Trophoblast cell (in vitro differentiated cells and primary cell): ENCODE measurements around the gene NXN.
"Not testable (repeated sequence)": the region's sequence is repeated elsewhere in the genome, so short reads cannot be mapped to it uniquely, and the experiment has no call there.

Source experiments
- DNase-seq, 2 donors: peaks; one replicate each; pipeline ENCODE4 v3.0.0-alpha.2; 2016
- H2AFZ ChIP-seq: 2 replicates; pipeline ENCODE4 v1.6.1; 2013; ENCODE audit warnings: low read length, moderate library complexity, mild to moderate bottlenecking; ENCODE audit not compliant: insufficient read depth, poor library complexity
- H2AK5ac ChIP-seq: 2 replicates; pipeline ENCODE4 v1.6.1; 2013; ENCODE audit warnings: mild to moderate bottlenecking, low read length
- H2BK120ac ChIP-seq: 2 replicates; pipeline ENCODE4 v1.6.1; 2013; ENCODE audit warnings: low read length, mild to moderate bottlenecking, moderate library complexity; ENCODE audit not compliant: insufficient read depth, poor library complexity
- H2BK12ac ChIP-seq: 2 replicates; pipeline ENCODE4 v1.6.1; 2013; ENCODE audit warnings: mild to moderate bottlenecking, low read length, moderate library complexity
- H2BK5ac ChIP-seq: 2 replicates; pipeline ENCODE4 v1.6.1; 2013; ENCODE audit warnings: low read length, low read depth, moderate library complexity, mild to moderate bottlenecking; ENCODE audit not compliant: poor library complexity
- H3K14ac ChIP-seq: 2 replicates; pipeline ENCODE4 v1.6.1; 2013; ENCODE audit warnings: mild to moderate bottlenecking, low read length
- H3K18ac ChIP-seq: 2 replicates; pipeline ENCODE4 v1.6.1; 2013; ENCODE audit warnings: mild to moderate bottlenecking, low read length
- H3K23ac ChIP-seq: 2 replicates; pipeline ENCODE4 v1.6.1; 2013; ENCODE audit warnings: low read length
- H3K27ac ChIP-seq: 2 replicates; pipeline ENCODE4 v1.5.1; 2013; ENCODE audit warnings: low read depth, mild to moderate bottlenecking, inconsistent platforms, low read length, moderate library complexity
- H3K27me3 ChIP-seq: 2 replicates; pipeline ENCODE4 v1.6.1; 2013; ENCODE audit warnings: inconsistent platforms, mild to moderate bottlenecking, low read length, moderate library complexity; ENCODE audit not compliant: insufficient read depth
- H3K36me3 ChIP-seq, 2 experiments: 1 replicate in 1 of 2; 2 replicates in 1 of 2; pipeline ENCODE4 v1.6.1; 2013; ENCODE audit warnings: low read length in 2 of 2, mild to moderate bottlenecking in 2 of 2, moderate library complexity in 1 of 2; ENCODE audit not compliant: insufficient read depth in 2 of 2, control insufficient read depth in 1 of 2
- H3K4ac ChIP-seq: 2 replicates; pipeline ENCODE4 v1.6.1; 2013; ENCODE audit warnings: low read depth, mild to moderate bottlenecking, low read length, moderate library complexity
- H3K4me1 ChIP-seq, 2 experiments: 1 replicate in 1 of 2; 2 replicates in 1 of 2; pipeline ENCODE4 v1.6.1; 2013; ENCODE audit warnings: low read length in 2 of 2, mild to moderate bottlenecking in 2 of 2, moderate library complexity in 1 of 2; ENCODE audit not compliant: insufficient read depth in 2 of 2, control insufficient read depth in 1 of 2
- H3K4me2 ChIP-seq: 2 replicates; pipeline ENCODE4 v1.6.1; 2013; ENCODE audit warnings: inconsistent platforms, mild to moderate bottlenecking, low read length, moderate library complexity
- H3K4me3 ChIP-seq: 2 replicates; pipeline ENCODE4 v1.5.1; 2013; ENCODE audit warnings: mild to moderate bottlenecking, low read depth, low read length, inconsistent platforms
- H3K79me1 ChIP-seq: one replicate; pipeline ENCODE4 v1.6.1; 2013; ENCODE audit warnings: low read length
- H3K79me2 ChIP-seq: 2 replicates; pipeline ENCODE4 v1.6.1; 2013; ENCODE audit warnings: low read length, mild to moderate bottlenecking; ENCODE audit not compliant: control insufficient read depth, insufficient read depth, poor library complexity
- H3K9ac ChIP-seq: 2 replicates; pipeline ENCODE4 v1.6.1; 2013; ENCODE audit warnings: mild to moderate bottlenecking, low read length
- H3K9me3 ChIP-seq: 2 replicates; pipeline ENCODE4 v1.6.1; 2013; ENCODE audit warnings: low read depth, mild to moderate bottlenecking, control low read depth, inconsistent platforms, low read length; ENCODE audit not compliant: insufficient read depth
- H4K12ac ChIP-seq: 2 replicates; pipeline ENCODE4 v1.6.1; 2013; ENCODE audit warnings: low read depth, mild to moderate bottlenecking, low read length, moderate library complexity
- H4K8ac ChIP-seq: 2 replicates; pipeline ENCODE4 v1.6.1; 2013; ENCODE audit warnings: low read depth, mild to moderate bottlenecking, low read length, moderate library complexity
- H4K91ac ChIP-seq: one replicate; pipeline ENCODE4 v1.6.1; 2013; ENCODE audit warnings: low read depth, mild to moderate bottlenecking, low read length, moderate library complexity
- WGBS: extraction: QIAGEN DNeasy Blood & Tissue Kit; methylation state at CpG from one replicate; pipeline ENCODE4 v1.1.7; 2013; ENCODE audit warnings: missing lambda C conversion rate; ENCODE audit not compliant: insufficient read length, insufficient coverage; ENCODE audit errors: extremely low coverage; 5-methylcytosine and 5-hydroxymethylcytosine counted together

NXN gene

DNA sequence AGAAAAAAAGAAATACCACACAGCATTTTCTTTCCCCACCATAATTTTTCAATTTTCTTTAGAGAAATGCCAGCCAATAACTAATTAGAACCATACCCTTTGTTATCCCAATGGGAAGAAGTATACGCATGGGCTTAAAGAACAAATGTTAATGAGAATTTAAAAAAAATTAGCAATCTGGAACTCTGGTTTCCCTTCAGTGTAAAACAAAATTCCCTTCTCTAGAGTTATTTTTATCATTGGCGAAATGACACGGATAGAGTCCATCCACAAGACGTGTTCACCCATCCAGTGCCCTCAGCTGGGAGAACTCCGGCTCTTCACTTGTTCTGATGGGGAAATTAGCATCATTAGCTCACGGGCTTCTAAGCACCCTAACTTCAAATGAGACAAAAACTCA is 3.3 kb downstream of the NXN start:
- Histone ChIP-seq H3K4ac (peak overlapping the region; percentile 71), H3K4me2 (no peak overlapping the region), H2BK120ac (no peak overlapping the region), H4K8ac (no peak overlapping the region), H3K27ac (no peak overlapping the region), H3K18ac (no peak overlapping the region), H3K79me2 (peaks cover 34% of the 10 kb centered on the region), H2AK5ac (no peak overlapping the region), H2AFZ (no peak overlapping the region), H3K27me3 (no peaks in the 10 kb centered on the region), H2BK12ac (no peak overlapping the region), H3K9me3 (no peaks in the 10 kb centered on the region), H3K36me3 (peaks cover 0 to 2% of the 10 kb centered on the region in 2 experiments), H2BK5ac (no peak overlapping the region), H3K14ac (no peak overlapping the region), H4K91ac (no peak overlapping the region), H3K23ac (no peak overlapping the region), H3K4me1 (peaks cover 18 to 19% of the 10 kb centered on the region in 2 experiments), H3K79me1 (peaks cover 16% of the 10 kb centered on the region), H3K9ac (no peak overlapping the region), H3K4me3 (no peak overlapping the region), H4K12ac (no peak overlapping the region)
- WGBS: no CpG with 5 or more reads among the region's 6 CpGs
- DNase-seq: no peak

DNA sequence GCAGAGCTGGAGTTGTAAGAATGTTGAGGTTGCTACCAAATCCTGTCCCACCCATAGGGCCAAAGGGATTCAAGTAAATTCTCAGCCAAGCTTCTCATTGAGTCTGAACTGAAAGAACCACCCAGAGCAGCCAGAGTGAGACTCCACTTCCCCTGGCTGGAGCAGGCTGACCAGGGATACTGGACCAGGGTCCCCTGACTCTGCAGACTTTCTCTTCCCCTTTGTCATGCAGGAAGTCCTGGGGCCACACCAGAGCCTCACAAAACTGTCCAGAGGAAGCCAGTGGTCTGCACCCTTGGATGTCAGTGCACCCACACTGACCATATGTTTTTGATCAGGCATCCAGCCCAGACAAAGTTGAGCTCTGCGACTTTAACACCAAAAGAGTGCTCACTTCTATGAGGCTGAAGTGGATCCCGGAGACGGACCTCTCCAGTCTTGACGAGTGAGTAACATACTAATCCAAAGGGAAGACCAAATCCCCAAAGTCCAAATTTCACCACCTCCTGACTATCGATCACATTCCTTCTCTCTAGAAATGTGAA is 4.1 kb downstream of the NXN start:
- peaks cover 34% of the 10 kb centered on the region for H3K79me2 ChIP-seq
- no CpG with 5 or more reads among the region's 5 CpGs for WGBS
- no peak overlapping the region for H3K27ac ChIP-seq

DNA sequence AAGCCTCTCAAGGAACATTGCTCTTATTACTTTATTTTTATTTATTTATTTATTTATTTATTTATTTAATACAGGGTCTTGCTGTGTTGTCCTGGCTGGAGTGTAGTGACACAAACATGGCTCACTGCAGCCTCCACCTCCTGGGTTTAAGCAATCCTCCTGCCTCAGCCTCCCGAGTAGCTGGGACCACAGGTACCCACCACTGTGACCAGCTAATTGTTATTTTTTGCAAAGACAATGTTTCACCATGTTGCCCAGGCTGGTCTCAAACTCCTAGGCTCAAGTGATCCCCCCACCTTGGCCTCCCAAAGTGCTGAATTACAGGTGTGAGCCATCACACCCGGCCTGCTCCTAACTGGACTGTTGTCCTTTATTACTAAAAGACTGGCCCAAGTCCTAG is 4.8 kb downstream of the NXN start:
- H3K4ac ChIP-seq: peak overlapping the region; percentile 97
- peaks cover 31% of the 10 kb centered on the region for H3K79me2 ChIP-seq
- not testable (repeated sequence) for H3K9ac ChIP-seq

More for the DNA sequence above, 4.1 kb downstream of the NXN start:
- Histone ChIP-seq H3K4me3 (no peak overlapping the region), H3K9me3 (no peaks in the 10 kb centered on the region), H3K23ac (no peak overlapping the region), H2AFZ (no peak overlapping the region), H3K18ac (no peak overlapping the region), H3K36me3 (peaks cover under 1 to 2% of the 10 kb centered on the region in 2 experiments), H4K8ac (no peak overlapping the region), H2BK12ac (peak overlapping the region; percentile 2), H3K79me1 (peaks cover 16% of the 10 kb centered on the region), H3K4ac (peak overlapping the region; percentile 97), H3K4me2 (no peak overlapping the region), H4K91ac (no peak overlapping the region), H4K12ac (no peak overlapping the region), H2AK5ac (no peak overlapping the region), H3K9ac (no peak overlapping the region), H3K27me3 (no peaks in the 10 kb centered on the region), H3K4me1 (peaks cover 18% of the 10 kb centered on the region in 2 experiments), H3K14ac (no peak overlapping the region), H2BK120ac (no peak overlapping the region), H2BK5ac (no peak overlapping the region)
- no peak for DNase-seq

DNA sequence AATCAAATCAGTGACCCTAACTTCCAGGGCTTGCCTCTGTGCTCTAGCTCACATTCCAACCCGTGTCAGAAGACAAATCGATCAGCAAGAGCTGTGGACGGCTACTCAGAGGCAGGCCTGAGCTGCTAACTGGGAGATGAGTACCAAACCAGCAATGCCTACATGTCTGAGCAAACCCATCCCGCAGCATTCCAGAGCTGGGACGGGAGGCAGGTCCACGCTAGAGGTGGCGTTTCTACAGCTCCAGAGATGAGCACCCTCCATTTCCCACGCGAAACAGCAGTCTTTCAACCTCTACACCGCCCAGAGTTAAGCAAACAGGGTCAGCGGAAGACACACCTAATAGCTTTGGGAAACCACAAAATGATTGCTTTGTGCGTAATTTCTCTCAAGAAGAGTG is 6.5 kb downstream of the NXN start:
- Histone ChIP-seq H3K9ac (no peak overlapping the region), H3K4me2 (peak overlapping the region; percentile 40), H3K14ac (no peak overlapping the region), H2BK5ac (no peak overlapping the region), H2BK12ac (no peak overlapping the region), H4K91ac (no peak overlapping the region), H4K8ac (no peak overlapping the region), H3K79me1 (no peaks in the 10 kb centered on the region), H3K18ac (no peak overlapping the region), H2BK120ac (no peak overlapping the region), H3K4ac (no peak overlapping the region), H2AK5ac (no peak overlapping the region), H2AFZ (no peak overlapping the region), H3K27me3 (no peaks in the 10 kb centered on the region), H3K4me3 (no peak overlapping the region), H4K12ac (no peak overlapping the region), H3K79me2 (peaks cover 22% of the 10 kb centered on the region), H3K27ac (peak overlapping the region; percentile 38), H3K23ac (no peak overlapping the region), H3K4me1 (peaks cover 14 to 16% of the 10 kb centered on the region in 2 experiments), H3K9me3 (no peaks in the 10 kb centered on the region), H3K36me3 (peaks cover 2% of the 10 kb centered on the region in 2 experiments)
- DNase-seq: peak; percentile 24 to 65
- whole genome bisulfite sequencing: no CpG with 5 or more reads among the region's 12 CpGs

More for the DNA sequence above, 4.8 kb downstream of the NXN start:
- not testable (repeated sequence) for H4K91ac ChIP-seq, H2AFZ ChIP-seq, H3K27me3 ChIP-seq, H2BK120ac ChIP-seq, H3K4me3 ChIP-seq, H3K27ac ChIP-seq, H4K12ac ChIP-seq, H2BK5ac ChIP-seq, H3K23ac ChIP-seq, H4K8ac ChIP-seq, H2BK12ac ChIP-seq, DNase-seq, H3K36me3 ChIP-seq, H2AK5ac ChIP-seq, H3K9me3 ChIP-seq, H3K4me2 ChIP-seq, H3K18ac ChIP-seq, H3K14ac ChIP-seq
- H3K79me1 ChIP-seq: peaks cover 11% of the 10 kb centered on the region
- H3K4me1 ChIP-seq: peaks cover 14 to 16% of the 10 kb centered on the region in 2 experiments
- WGBS: no CpG with 5 or more reads among the region's 2 CpGs
